HG02798 (cell line): Measurements from ENCODE around the gene TMEM138.
"Not testable (repeated sequence)": the region's sequence is repeated elsewhere in the genome, so short reads cannot be mapped to it uniquely, and the experiment has no call there.

Source experiments
- ATAC-seq: cut with Tn5 transposase; IDR thresholded peaks from one replicate; pipeline ENCODE4 v1.9.1; 2021; ENCODE audit warnings: mild to moderate bottlenecking; ENCODE audit not compliant: unreplicated experiment, poor library complexity

Gene TMEM138

DNA sequence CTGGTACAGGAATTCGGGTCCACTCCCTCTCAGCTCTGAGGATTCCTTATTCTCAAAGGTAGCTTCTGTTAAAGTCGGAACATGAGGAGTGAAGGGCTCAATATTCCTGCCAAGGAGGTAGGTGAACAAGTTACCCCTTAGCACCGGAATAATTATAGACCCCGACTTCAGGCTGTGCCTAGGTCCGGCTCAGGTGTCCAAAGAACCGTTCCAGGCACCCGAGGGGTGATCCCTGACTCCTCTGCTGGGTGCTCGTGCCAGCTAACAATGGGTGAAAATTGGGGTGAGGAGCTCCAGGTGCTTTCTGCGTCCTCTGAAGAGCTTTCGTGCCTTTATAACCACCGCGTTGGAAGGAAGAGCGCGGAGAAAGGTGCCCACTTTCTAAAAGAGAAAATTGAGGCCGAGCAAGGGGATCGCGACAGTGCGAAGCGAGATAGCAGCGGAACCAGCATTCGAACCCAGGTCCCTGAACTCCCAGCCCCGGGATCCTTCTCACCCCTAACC, 885 bp upstream of the TMEM138 start:
- ATAC-seq: no peak

DNA sequence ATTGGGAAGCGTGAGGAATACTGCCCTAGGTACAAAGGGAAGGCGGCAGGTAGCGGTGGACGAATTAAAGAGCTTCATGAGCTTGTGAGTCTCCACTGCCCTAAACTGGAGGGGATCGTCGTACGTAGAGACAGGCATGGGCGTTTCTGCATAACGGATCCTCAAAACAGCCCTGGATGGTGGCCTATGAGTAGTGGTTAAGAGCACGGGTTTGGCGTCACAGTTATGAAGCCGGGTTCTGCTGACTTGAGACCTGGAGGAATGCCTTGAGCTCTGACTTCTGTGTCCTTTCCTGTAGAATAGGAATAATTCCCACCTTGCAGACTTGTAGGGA, 335 bp downstream of the TMEM138 start:
- ATAC-seq: no peak

DNA sequence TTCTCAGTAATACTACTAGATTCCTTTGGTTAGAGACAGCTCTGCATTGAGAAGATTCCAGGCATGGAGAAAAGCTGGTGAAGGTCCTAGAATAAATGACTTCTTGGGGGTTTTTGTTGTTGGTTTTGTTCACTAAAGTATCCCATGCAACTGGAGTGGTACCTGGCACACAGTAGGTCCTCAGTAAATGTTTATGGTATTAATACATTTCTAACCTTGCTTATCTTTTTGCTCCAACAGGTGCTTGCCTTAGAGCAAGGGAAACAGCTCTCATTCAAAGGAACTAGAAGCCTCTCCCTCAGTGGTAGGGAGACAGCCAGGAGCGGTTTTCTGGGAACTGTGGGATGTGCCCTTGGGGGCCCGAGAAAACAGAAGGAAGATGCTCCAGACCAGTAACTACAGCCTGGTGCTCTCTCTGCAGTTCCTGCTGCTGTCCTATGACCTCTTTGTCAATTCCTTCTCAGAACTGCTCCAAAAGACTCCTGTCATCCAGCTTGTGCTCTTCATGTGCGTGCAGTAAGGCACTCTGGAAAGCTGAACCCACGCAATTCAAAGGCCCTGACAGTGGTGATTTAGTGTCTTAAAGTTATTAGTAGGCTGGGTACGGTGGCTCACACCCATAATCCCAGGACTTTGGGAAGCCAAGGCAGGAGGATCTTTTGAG, 2.0 kb downstream of the TMEM138 start:
- no peak for ATAC-seq

DNA sequence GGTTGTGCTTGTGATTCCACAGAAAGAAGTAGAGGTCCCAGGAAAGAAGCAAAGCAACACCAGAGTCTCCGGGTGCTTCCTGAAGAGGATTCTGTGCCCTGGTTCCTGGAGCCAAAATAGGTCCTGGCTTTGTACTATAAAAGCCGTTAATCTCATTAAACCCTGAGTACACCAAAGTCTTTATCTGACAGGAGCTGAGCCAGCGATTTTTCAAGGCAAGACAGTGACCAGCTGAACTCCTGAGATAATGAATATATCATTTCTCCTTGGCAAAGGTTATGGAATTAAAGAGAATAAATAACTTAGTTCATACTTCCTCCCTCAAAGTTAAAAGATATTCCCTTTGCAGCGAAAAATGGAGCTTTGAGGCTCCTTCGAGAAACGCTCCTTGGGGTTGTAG, 5.2 kb downstream of the TMEM138 start:
- ATAC-seq: no peak

DNA sequence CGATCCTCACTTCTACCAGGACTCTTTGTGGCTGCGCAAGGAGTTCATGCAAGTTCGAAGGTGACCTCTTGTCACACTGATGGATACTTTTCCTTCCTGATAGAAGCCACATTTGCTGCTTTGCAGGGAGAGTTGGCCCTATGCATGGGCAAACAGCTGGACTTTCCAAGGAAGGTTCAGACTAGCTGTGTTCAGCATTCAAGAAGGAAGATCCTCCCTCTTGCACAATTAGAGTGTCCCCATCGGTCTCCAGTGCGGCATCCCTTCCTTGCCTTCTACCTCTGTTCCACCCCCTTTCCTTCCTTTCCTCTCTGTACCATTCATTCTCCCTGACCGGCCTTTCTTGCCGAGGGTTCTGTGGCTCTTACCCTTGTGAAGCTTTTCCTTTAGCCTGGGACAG, 6.5 kb downstream of the TMEM138 start:
- no peak for ATAC-seq

DNA sequence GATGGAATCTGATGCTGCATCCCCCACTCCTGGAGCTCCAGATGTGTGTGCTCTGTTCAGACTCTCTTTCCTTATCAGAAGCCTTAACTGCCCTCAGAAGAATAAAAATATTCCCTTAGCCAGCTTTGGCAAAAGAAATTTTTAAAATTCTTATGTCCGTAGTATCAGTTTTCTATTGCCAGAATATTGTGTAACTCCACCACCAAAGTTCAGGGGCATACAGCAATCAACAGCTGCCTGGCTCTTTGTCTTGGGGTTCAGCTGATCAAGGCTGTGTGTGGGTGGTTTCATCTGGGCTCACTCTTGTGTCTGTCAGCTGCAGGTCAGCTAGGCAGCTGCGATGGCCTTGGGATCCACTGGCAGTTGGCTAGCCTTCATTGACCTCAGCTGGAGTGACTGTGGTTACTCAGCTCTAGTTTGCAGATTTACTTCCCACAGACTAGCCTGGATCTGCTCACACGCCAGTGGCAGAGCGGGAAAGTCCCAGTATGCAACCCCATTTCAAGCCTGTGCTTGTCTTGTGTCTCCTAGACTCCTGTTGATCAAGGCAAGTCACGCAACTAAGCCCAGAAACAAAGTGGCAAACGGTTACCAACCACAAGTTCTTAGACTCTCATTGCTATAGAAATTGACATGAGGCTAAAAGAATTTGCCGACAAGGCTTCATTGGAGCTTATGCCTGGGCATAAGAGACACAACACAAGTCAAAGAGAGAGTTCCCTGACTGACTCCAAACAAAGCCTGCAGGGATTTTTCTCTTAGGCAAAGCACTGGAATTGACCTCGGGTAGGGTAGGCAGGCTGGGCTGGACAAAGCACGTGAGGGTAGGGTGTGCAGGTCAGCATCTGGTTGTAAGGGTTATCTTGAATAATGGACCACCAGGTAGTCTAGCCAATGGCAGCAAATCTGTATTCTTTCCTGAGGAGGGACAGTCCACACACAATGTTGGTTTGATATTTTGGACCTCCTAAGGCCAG, 7.5 kb downstream of the TMEM138 start:
- ATAC-seq: peak; percentile 68

DNA sequence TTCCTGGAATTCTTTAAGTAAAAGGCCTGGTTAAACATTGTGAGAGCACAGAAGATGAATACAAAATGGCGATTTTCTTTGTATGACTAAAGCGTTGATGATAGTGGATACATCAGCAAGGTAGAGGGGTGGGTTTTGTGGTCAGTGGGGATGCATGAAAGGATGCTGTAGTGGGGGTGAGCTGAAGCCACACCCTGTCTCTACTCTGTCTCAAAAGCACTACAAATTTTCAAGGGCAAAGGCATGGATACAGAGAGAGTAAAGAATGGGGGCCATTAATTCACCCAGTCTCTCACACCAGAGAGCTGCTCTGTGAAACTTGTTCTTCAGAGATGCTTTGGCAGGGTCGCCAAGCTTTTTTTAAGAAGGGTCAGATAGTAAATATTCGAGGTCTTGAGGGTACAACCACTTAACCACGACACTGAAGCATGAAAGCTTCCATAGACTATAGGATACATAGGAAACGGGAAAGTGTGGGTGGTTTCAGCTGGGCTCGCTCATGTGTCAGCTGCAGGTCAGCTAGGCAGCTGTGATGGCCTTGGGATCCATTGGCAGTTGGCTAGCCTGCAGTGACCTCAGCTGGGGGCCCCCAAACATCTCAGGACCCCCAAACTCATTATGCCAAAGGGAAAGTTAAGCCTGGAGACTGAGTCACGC, 8.3 kb downstream of the TMEM138 start:
- no peak for ATAC-seq

DNA sequence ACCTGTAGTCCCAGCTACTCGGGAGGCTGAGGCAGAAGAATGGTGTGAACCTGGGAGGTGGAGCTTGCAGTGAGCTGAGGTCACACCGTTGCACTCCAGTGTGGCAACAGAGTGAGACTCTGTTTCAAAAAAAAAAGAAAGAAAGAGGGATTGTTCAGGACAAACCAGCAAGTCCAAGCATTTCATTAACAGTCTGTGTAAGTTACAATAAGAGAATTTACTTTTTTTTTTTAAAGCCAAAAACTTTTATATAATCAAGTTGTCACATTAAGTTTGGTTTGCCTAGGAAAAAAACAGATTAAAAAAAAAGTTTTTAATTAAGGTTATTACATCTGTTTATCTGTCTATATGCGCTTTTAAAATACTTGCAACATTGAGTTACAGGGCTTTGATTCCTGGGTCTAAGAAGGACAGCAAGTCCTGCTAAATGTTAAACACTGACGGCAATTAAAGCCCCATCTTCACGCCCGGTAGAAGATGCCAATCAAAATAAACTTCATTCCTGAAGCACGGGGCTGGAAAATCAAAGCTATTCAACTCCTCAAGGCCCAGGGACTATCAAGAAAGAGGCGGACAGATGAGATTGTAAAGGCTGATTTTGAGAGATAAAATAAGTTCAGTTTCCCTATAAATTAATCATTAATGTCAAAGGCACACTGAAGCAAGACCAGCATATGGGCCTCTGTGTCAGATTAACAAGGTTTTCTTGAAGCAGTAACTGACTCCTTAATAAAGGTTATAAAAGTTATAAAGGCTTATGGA, 10.7 kb downstream of the TMEM138 start:
- ATAC-seq: no peak

DNA sequence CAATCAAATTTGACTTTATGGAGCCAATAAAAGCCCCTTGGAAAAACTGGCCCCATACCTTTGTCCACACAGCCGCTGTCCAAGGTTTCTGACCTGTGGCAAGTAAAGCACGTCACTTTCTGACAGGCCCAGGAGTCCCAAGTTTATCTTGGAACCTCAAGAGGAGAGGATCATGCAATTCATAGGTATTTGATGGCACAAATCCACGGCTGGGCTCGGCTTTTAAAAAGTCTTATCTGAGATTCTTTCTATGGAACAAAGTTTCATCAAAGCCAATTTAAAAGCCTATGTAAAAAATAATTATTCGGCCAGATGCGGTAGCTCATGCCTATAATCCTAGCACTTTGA, 13.6 kb downstream of the TMEM138 start:
- ATAC-seq: no peak

DNA sequence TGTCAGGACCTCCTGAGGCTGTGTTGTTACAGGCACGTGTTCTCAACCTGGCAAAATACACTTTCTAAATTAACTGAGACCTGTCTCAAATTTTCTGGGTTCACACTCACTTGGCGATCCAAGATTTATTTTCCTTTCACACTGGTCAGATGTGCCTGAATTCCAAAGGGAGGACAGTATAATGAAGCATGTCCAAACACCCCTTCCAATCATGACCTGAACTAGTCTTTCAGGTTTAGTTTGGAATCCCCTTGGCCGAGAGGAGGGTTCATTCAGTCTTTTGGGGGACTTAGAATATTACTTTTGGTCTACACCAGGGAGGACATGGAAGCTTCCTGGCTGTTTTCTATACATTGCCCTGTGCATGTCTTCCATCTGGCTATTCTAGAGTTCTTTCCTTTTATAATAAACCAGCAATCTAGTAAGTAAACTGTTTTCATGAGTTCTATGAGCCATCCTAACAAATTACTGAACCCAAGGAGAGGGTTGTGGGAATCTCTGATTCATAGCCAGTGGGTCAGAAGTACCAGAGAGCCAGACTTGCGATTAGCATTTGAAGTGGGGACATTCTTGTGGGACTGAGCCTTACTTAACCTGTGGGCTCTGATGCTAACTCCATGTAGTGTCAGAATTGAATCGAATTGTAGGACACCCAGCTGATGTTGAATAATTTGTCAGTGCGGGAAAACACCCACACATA, 15.4 kb downstream of the TMEM138 start:
- no peak for ATAC-seq

DNA sequence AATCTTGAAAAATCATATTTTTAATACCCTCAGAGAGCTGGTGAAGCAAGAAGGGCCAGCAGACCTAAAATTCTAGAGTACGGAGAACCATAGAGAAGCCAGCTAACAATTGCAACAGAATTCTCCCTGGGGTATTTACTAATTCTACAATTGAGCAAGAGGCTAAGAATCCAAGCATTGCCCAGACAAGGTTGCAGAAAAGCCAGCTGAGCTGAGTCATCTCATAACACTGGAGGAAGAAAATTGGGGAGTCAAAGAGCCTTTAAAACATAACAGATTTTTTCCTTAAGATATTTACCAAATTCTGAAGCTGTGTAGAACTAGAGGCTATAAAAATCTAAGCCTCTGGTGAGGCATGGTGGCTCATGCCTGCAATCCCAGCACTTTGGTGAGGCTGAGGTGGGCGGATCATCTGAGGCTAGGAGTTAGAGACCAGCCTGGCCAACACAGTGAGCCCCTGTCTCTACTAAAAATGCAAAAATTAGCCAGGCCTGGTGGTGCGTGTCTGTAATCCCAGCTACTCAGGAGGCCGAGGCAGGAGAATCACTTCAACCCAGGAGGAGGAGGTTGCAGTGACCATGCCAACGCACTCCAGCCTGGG, 16.6 kb downstream of the TMEM138 start:
- ATAC-seq: no peak

DNA sequence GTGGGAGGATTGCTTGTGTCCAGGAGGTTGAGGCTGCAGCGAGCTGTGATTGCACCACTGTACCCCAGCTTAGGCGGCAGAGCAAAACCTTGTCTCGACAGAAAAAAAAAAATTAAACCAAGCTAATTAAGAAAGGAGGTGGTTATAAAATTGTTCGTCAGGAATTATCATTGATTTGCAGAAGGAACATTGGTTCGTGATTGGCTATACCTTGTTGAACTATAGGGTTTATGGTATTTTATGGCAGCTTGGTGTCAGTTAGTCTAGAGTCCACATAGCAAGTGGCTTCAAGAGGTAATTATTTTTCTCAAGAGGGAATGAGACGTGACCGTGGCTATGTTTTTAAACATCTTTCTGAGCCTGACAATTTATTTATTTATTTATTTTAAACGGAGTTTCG, 18.7 kb downstream of the TMEM138 start:
- no peak for ATAC-seq

DNA sequence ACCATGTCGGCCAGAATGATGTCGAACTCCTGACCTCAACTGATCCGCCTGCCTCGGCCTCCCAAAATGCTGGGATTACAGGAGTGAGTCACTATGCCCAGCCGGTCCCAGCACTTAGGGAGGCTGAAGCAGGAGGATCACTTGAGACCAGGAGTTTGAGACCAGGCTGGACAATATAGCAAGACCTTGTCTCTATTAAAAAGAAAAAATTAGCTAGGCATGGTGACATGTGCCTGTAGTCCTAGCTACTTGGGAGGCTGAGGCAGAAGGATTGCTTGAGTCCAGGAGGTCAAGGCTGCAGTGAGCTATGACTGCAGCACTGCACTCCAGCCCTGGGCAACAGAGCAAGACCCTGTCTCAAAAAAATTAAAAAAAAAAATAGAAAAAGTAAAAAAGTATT, 21.7 kb downstream of the TMEM138 start:
- ATAC-seq: not testable (repeated sequence)

DNA sequence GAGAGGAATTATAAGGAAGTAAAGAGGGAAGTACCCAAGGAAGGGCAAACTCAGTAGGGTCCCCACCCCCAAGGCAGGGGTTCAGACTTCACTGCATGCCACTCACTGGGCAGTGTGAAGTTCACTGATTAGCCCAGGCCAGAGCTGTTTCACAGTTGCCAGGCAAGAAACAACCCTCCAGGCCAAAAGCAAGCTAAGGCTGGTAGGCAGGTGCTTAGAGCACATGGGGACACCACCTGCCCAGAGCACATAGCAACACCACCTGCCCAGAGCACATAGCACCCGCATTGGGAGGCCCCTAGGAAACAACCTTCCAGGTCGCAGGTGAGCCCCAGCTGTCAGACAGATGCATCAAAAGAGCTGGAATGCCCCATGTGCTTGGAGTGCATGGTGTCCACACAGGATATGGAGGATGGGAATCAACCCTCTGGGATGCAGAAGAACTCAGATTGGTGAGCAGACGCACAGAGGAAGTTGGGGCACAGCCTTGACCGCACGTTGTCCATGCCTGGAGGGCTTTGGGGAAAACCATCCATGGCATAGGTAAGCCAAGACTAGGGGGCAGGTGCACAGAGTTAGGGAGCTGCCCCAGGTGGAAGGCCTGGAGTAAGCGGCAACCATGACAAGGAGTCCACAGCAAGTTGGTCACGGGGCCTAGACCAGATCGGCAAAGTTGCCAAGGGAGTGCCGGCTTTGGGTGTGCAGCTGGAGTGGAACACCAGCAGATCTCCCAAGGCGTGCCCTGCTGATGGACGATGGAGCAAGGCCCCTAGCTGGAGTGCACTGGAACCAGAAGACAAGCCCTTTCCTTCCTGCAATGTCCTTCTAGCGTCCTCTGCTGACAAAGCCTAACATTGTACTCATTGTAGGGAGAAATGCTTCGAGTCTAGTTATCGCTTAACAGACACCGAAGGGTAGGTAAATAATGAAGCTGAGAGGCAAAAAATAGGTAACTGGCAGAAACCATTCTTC, 22.4 kb downstream of the TMEM138 start:
- ATAC-seq: no peak

DNA sequence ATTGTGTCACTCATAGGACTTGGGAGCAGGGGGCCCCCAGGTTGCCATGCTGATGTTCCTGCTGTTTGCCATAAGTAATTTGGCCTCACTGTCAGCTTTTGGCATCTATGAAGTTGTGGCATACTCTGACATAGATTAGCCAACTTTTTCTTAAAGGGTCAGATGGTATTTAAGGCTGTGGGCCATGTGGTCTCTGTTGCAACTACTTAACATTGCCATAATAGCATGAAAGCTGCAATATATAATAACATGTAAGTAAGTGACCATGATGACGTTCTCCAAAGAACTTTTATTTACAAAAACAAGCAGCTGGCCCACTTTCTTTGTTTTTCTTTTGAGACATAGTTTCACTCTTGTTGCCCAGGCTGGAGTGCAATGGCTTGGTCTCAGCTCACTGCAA, 28.0 kb downstream of the TMEM138 start:
- no peak for ATAC-seq

DNA sequence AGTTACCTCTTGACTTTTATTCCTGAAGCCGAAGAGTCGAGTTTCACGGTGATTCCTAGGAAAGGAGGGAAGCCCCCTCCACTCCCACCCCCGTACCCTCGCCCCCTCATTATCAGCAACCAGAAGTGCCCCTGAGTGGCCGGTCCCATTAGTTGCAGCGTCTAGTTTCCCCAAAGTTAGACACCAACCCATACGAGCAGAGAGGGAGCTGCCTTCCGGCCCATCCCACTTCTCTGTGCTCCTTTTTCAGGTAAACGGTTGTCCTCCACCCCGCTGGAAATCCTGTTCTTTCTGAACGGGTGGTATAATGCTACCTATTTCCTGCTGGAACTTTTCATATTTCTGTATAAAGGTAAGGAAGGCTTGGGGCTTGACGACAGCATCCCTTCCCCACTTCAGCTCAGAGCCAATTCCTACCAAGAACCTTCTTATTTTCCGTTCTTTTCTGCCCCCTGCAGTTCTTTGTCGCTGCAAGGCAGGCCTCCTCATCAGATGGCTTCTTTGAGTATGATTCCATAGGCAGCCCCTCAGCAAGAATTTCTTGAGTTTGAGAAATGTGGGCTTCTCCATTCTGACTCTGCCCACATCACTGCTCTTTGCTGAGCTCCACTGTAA, 30.9 kb downstream of the TMEM138 start:
- ATAC-seq: no peak

DNA sequence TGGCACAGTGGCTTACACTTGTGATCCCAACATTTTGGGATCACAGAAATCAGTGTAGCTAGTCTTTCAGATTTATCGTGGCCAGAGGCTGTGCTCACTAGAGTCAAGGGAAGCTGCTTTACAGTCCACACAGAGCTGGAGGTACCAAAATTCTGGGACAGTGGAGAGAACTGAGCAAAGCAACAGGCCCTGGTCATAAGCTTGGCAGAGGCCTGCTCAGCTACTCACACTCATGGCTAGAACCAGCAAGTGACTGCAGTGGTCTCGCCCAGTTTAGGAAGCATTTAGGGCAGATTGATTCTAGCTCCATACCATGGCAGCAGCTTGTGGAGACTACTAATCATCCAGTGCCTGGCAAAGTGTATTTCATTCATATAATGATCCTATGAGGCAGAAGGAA, 39.0 kb downstream of the TMEM138 start:
- no peak for ATAC-seq

DNA sequence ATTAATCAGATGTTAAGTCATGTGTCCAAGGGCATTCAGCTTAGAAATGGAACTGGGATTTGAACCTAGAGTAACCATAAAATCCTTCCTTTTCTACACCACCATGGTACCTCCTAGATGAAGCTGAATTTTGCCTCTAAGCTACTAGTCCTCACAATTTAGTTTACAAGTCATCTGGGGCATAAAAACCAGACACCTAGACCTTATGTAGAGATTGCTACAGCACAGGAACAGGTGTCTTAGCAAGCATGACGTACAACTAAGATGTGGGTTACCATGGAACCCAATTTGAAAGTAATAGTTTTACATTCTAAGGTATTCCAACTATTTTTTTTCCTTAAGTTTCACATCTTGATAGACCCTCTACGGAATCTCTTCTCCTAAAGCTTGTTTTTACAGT, 39.4 kb downstream of the TMEM138 start:
- no peak for ATAC-seq
